A549 (cell line): ENCODE results near the gene AAK1.

Experiments
- CTCF ChIP-seq: fragments of >200 bp; sonication (Bioruptor Twin); formaldehyde crosslinking; IDR thresholded peaks from 3 replicates; pipeline ENCODE4 v1.5.1; 2016
- EHF ChIP-seq: fragments of 250-450 bp; sonication (Bioruptor Pico); IDR thresholded peaks from 2 replicates; pipeline ENCODE4 v1.5.0; 2020; ENCODE audit warnings: mild to moderate bottlenecking
- JUN ChIP-seq, 2 experiments: fragments of >200 bp; sonication (Bioruptor Twin); formaldehyde crosslinking; IDR thresholded peaks; 2 replicates in 1 of 2; 3 replicates in 1 of 2; pipeline ENCODE4 v1.6.1; 2016 to 2017
- KDM1A ChIP-seq: fragments of 200-600 bp; sonication (generic); IDR thresholded peaks from 2 replicates; pipeline ENCODE4 v1.6.1; 2016; ENCODE audit warnings: low read depth, mild to moderate bottlenecking
- RCOR1 ChIP-seq: fragments of 150-350 bp; IDR thresholded peaks from 2 replicates; pipeline ENCODE4 v1.6.1; 2014; ENCODE audit warnings: antibody characterized with exemption, low read length, low read depth
- REST ChIP-seq: fragments of 200-600 bp; sonication (generic); IDR thresholded peaks from 2 replicates; pipeline ENCODE4 v1.6.1; 2016; ENCODE audit warnings: antibody characterized with exemption, mild to moderate bottlenecking, moderate library complexity
- SMC3 ChIP-seq: fragments of >200 bp; sonication (Bioruptor Twin); formaldehyde crosslinking; IDR thresholded peaks from 3 replicates; pipeline ENCODE4 v1.6.1; 2018; ENCODE audit warnings: inconsistent platforms

- no peak for TF ChIP-seq REST
- TF ChIP-seq SMC3: no peak
- no peak for TF ChIP-seq CTCF
- no peak for TF ChIP-seq JUN (IDR thresholded peaks at IDR 0.05)
- TF ChIP-seq RCOR1: no peak
- no peak for TF ChIP-seq KDM1A
- TF ChIP-seq EHF (CRISPR knock-in tag): no peak
Observed at GRCh38 chr2:69603146-69603743, 40.3 kb downstream of the AAK1 start.
